ENCODE data around the gene SSTR3. TPM values are rescaled to one million over a fixed set of nuclear protein-coding genes. Genes with fewer than 3 reads are reported as not detected.

Gene SSTR3
- total RNA-seq (2016; rRNA removed; fragmentation: Illumina TruSeq; extraction: Trizol): 0.39 and 0.64 TPM in 2 replicates
- 0.09 and 0.10 TPM in 2 replicates for total RNA-seq (2016; cell fraction: cytosol; rRNA removed; fragmentation: Illumina TruSeq; extraction: Trizol; ENCODE audit: low read depth)
- total RNA-seq (2016; cell fraction: insoluble cytoplasmic fraction; rRNA removed; fragmentation: Illumina TruSeq; extraction: Trizol): 0.39 and 0.49 TPM in 2 replicates
- 0.25 and 0.38 TPM in 2 replicates for total RNA-seq (2016; cell fraction: membrane; rRNA removed; fragmentation: Illumina TruSeq; extraction: Trizol)
- total RNA-seq (2016; cell fraction: nucleus; rRNA removed; fragmentation: Illumina TruSeq; extraction: Trizol): 0.60 and 0.65 TPM in 2 replicates
- polyA plus RNA-seq (2011; rRNA removed): 0.08 and 0.09 TPM in 2 replicates
- polyA plus RNA-seq (2011; cell fraction: cytosol; rRNA removed): 0.07 and 0.09 TPM in 2 replicates
- 0.21 and 0.35 TPM in 2 replicates for polyA plus RNA-seq (2011; cell fraction: nucleus; rRNA removed)
- 0.04 and 0.05 TPM in 2 replicates for polyA plus RNA-seq (2012)
- 0.06 and 0.11 TPM in 2 replicates for polyA plus RNA-seq (2016; cell fraction: cytosol; fragmentation: Illumina TruSeq; extraction: Trizol; ENCODE audit: low read depth)
- 0.24 and 0.28 TPM in 2 replicates for polyA plus RNA-seq (2016; cell fraction: insoluble cytoplasmic fraction; fragmentation: Illumina TruSeq; extraction: Trizol; ENCODE audit: low read depth)
- polyA plus RNA-seq (2016; cell fraction: membrane; fragmentation: Illumina TruSeq; extraction: Trizol; ENCODE audit: low read depth): 0.11 and 0.14 TPM in 2 replicates
- 0.53 and 0.95 TPM in 2 replicates for polyA plus RNA-seq (2016; cell fraction: nucleus; fragmentation: Illumina TruSeq; extraction: Trizol; ENCODE audit: insufficient read depth, low read depth)
- polyA minus RNA-seq (2011; rRNA and poly(A)+ RNA removed; ENCODE audit: low replicate concordance): 0.07 and 0.30 TPM in 2 replicates
- polyA minus RNA-seq (2011; cell fraction: cytosol; rRNA and poly(A)+ RNA removed): not detected in 2 replicates
- 0.13 TPM in 1 of 2 replicates, not detected in the other for polyA minus RNA-seq (2011; cell fraction: nucleus; rRNA and poly(A)+ RNA removed)
- Bru-seq, nascent RNA: percentile 9 among the genes with signal in this experiment
- BruChase-seq, experiment 1, labeled RNA remaining after a 6-hour chase: percentile 20 among the genes with signal in this experiment
- percentile 25 among the genes with signal in this experiment for BruChase-seq, experiment 2, labeled RNA remaining after a 2-hour chase
- long read RNA-seq, experiment 1: 0 reads
- long read RNA-seq, experiment 2, partial matches to known transcripts: 0 of 1 reads
- long read RNA-seq, experiment 2, other reads (novel, unspliced or antisense): 1 of 1 reads

GRCh38 chr22:37212174-37212906 lies at the start of gene SSTR3:
SSTR3 (minus strand) TSS chr22:37212477; CDS start chr22:37207803, 4,674 bp downstream.
- H3K36me3 ChIP-seq (replicated peaks in 1 of 2; ENCODE audit: control insufficient read depth in 1 of 2, insufficient read depth in 2 of 2, low read length in 2 of 2): no peaks in the 10 kb centered on the region
- no peak within 1 kb of the TSS for H3K9ac ChIP-seq (ENCODE audit: insufficient read depth, low read depth, low read length)
- ChIA-PET POLR2A (no interaction called here), CTCF (ENCODE audit: low intra/inter-chr PET ratio, low total read pairs) (no interaction called here)
- no peak for DNase-seq (ENCODE audit: low spot score)
- peaks cover 28% of the 10 kb centered on the region for H3K4me1 ChIP-seq (ENCODE audit: insufficient read depth, low read length)
- WGBS (ENCODE audit: low lambda C conversion rate): 2% methylated on average over 19 of the region's 23 CpGs
- H3K4me2 ChIP-seq (ENCODE audit: low read depth, low read length): peak within 1 kb of the TSS; percentile 25
- peaks cover 0 to 33% of the 10 kb centered on the region in 2 experiments; a peak in 4 of 5 replicates for H3K27me3 ChIP-seq (ENCODE audit: control insufficient read depth in 1 of 2, insufficient read depth in 2 of 2, low read length in 2 of 2)
- no peak for FAIRE-seq
- no TSS peak for BruUV-seq (replicated peaks)
- no peak within 1 kb of the TSS for H3K27ac ChIP-seq (ENCODE audit: extremely low read length, insufficient read depth, low read length)
- no peaks in the 10 kb centered on the region for H4K20me1 ChIP-seq (ENCODE audit: insufficient read depth, low read length)
- no peaks in the 10 kb centered on the region for H3K9me3 ChIP-seq (ENCODE audit: low read length)
- ATAC-seq: peak; percentile 91
- H3K79me2 ChIP-seq (ENCODE audit: insufficient read depth, low read length): no peaks in the 10 kb centered on the region
- intact Hi-C loops (cut with micrococcal nuclease; ENCODE audit: unreplicated experiment): no loop called here
- H3K4me3 ChIP-seq (replicated peaks in 1 of 3; ENCODE audit: insufficient read depth in 1 of 3, low read depth in 2 of 3, low read length in 3 of 3): peak within 1 kb of the TSS in 1 of 3 experiments; percentile 32; a peak in 2 of 6 replicates
- H2AFZ ChIP-seq (ENCODE audit: low read length): no peak within 1 kb of the TSS
- in situ Hi-C loops (cut with HindIII; ENCODE audit: extremely low pct_ligation_motif_present, low pct_unique_long_range_greater_than_20kb): no loop called here
- TF ChIP-seq ZNF557 (CRISPR knock-in tag; IDR thresholded peaks at IDR 0.05) (no peak), ZNF317 (CRISPR knock-in tag; IDR thresholded peaks at IDR 0.05) (no peak), MED13 (CRISPR knock-in tag; IDR thresholded peaks at IDR 0.05) (no peak), SNRNP70 (IDR thresholded peaks at IDR 0.05; ENCODE audit: low read depth, low read length) (no peak), ARNT2 (CRISPR knock-in tag; IDR thresholded peaks at IDR 0.05; ENCODE audit: low read depth) (0 out of 2 replicates have a peak, but pooled peaks have one; percentile 35), UBTF (CRISPR knock-in tag; IDR thresholded peaks at IDR 0.05) (peak; percentile 78), GATAD2A (CRISPR knock-in tag; IDR thresholded peaks at IDR 0.05) (0 out of 2 replicates have a peak, but pooled peaks have one; percentile 13), ZNF672 (CRISPR knock-in tag; IDR thresholded peaks at IDR 0.05) (no peak), HIVEP1 (CRISPR knock-in tag; IDR thresholded peaks at IDR 0.05) (no peak), NR2F6 (IDR thresholded peaks at IDR 0.05) (no peak), NR2F6 (CRISPR knock-in tag; IDR thresholded peaks at IDR 0.05) (no peak)
- TF ChIP-seq, protein P1, sequence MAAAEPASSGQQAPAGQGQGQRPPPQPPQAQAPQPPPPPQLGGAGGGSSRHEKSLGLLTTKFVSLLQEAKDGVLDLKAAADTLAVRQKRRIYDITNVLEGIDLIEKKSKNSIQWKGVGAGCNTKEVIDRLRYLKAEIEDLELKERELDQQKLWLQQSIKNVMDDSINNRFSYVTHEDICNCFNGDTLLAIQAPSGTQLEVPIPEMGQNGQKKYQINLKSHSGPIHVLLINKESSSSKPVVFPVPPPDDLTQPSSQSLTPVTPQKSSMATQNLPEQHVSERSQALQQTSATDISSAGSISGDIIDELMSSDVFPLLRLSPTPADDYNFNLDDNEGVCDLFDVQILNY (CRISPR knock-in tag; conservative IDR thresholded peaks at IDR 0.05): no peak
- TF ChIP-seq, protein P2, sequence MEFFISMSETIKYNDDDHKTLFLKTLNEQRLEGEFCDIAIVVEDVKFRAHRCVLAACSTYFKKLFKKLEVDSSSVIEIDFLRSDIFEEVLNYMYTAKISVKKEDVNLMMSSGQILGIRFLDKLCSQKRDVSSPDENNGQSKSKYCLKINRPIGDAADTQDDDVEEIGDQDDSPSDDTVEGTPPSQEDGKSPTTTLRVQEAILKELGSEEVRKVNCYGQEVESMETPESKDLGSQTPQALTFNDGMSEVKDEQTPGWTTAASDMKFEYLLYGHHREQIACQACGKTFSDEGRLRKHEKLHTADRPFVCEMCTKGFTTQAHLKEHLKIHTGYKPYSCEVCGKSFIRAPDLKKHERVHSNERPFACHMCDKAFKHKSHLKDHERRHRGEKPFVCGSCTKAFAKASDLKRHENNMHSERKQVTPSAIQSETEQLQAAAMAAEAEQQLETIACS (CRISPR knock-in tag; IDR thresholded peaks at IDR 0.05): no peak
- TF ChIP-seq, protein P3, sequence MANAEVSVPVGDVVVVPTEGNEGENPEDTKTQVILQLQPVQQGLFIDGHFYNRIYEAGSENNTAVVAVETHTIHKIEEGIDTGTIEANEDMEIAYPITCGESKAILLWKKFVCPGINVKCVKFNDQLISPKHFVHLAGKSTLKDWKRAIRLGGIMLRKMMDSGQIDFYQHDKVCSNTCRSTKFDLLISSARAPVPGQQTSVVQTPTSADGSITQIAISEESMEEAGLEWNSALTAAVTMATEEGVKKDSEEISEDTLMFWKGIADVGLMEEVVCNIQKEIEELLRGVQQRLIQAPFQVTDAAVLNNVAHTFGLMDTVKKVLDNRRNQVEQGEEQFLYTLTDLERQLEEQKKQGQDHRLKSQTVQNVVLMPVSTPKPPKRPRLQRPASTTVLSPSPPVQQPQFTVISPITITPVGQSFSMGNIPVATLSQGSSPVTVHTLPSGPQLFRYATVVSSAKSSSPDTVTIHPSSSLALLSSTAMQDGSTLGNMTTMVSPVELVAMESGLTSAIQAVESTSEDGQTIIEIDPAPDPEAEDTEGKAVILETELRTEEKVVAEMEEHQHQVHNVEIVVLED (CRISPR knock-in tag; IDR thresholded peaks at IDR 0.05; ENCODE audit: borderline replicate concordance): no peak
